ENCODE data around the gene DLGAP1. TPM values are rescaled to one million over a fixed set of nuclear protein-coding genes. Genes with fewer than 3 reads are reported as not detected.

The DLGAP1 gene
- total RNA-seq, 1 donor from 2014 or later: 0.63 TPM

GRCh38 chr18:3885209-3885792 is 569.8 kb downstream of the DLGAP1 start:
- no peak overlapping the region for H3K4me3 ChIP-seq (ENCODE audit: low read depth, low read length)
- TF ChIP-seq, protein P1, sequence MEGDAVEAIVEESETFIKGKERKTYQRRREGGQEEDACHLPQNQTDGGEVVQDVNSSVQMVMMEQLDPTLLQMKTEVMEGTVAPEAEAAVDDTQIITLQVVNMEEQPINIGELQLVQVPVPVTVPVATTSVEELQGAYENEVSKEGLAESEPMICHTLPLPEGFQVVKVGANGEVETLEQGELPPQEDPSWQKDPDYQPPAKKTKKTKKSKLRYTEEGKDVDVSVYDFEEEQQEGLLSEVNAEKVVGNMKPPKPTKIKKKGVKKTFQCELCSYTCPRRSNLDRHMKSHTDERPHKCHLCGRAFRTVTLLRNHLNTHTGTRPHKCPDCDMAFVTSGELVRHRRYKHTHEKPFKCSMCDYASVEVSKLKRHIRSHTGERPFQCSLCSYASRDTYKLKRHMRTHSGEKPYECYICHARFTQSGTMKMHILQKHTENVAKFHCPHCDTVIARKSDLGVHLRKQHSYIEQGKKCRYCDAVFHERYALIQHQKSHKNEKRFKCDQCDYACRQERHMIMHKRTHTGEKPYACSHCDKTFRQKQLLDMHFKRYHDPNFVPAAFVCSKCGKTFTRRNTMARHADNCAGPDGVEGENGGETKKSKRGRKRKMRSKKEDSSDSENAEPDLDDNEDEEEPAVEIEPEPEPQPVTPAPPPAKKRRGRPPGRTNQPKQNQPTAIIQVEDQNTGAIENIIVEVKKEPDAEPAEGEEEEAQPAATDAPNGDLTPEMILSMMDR (conservative IDR thresholded peaks at IDR 0.05; ENCODE audit: low read depth, low read length): peak; percentile 24
- no peak for DNase-seq (ENCODE audit: low read depth)

GRCh38 chr18:3879836-3880120 is 575.3 kb downstream of the DLGAP1 start:
- TF ChIP-seq, protein P1 (conservative IDR thresholded peaks at IDR 0.05; ENCODE audit: low read depth, low read length): no peak
- no peak for DNase-seq (ENCODE audit: low read depth)
- H3K4me3 ChIP-seq (ENCODE audit: low read depth, low read length): no peak overlapping the region

GRCh38 chr18:3879114-3879835 is 575.8 kb downstream of the DLGAP1 start:
- TF ChIP-seq, protein P1 (conservative IDR thresholded peaks at IDR 0.05; ENCODE audit: low read depth, low read length): no peak
- no peak for DNase-seq (ENCODE audit: low read depth)

DNA sequence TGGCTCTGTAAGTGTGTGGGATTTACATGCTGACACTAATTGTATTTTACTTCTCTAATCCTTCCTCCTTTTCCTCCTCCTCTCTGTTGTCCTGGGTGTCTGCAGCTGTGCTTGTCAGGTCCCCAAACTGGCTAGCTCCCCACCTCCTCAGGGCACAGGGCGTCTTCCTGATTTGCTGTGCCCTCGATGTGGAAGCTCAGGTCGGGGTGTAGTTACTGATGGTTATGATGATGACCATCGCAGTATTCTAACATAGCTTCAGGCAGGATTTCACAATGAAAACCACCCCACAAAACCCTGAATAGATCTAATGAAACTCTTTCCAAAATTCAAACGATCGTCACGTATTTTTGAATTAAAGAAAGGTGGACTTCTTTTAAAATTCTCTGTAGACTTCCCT is 576.7 kb downstream of the DLGAP1 start:
- no peak for DNase-seq (ENCODE audit: low read depth)
- TF ChIP-seq, protein P1 (conservative IDR thresholded peaks at IDR 0.05; ENCODE audit: low read depth, low read length): no peak
- no peak overlapping the region for H3K4me3 ChIP-seq (ENCODE audit: low read depth, low read length)

More at GRCh38 chr18:3879114-3879835, 575.8 kb downstream of the DLGAP1 start:
- H3K4me3 ChIP-seq (ENCODE audit: low read depth, low read length): no peak overlapping the region

- no peak for DNase-seq (ENCODE audit: low read depth)
- H3K4me3 ChIP-seq (ENCODE audit: low read depth, low read length): no peak overlapping the region
- TF ChIP-seq, protein P1 (conservative IDR thresholded peaks at IDR 0.05; ENCODE audit: low read depth, low read length): no peak
These were observed 577.4 kb downstream of the DLGAP1 start for GRCh38 chr18:3877678-3878077.

DNA sequence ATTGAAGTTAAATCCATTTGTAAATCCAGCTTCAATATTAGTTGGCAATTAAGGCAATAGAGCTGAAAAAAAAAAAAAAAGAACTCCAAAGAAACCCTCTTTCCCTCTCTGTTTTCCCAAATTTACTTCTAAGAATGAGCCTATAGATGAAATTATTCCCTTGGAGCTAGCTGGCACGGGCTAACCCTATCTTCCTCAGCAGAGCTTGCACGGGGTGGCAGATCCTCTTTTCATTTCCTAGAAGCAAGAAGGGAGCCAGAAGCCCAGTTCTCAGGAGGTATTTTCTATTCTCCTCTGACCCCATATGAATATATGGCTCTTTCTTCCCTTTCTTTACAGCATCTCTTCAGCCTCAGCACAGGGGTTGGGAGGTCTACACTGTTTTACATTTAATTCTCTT is 579.1 kb downstream of the DLGAP1 start:
- DNase-seq (ENCODE audit: low read depth): no peak
- TF ChIP-seq, protein P1 (conservative IDR thresholded peaks at IDR 0.05; ENCODE audit: low read depth, low read length): no peak
- no peak overlapping the region for H3K4me3 ChIP-seq (ENCODE audit: low read depth, low read length)

- TF ChIP-seq, protein P1 (conservative IDR thresholded peaks at IDR 0.05; ENCODE audit: low read depth, low read length): no peak
- DNase-seq (ENCODE audit: low read depth): no peak
These were observed 579.7 kb downstream of the DLGAP1 start for GRCh38 chr18:3875376-3875775.

More at GRCh38 chr18:3875376-3875775, 579.7 kb downstream of the DLGAP1 start:
- H3K4me3 ChIP-seq (ENCODE audit: low read depth, low read length): no peak overlapping the region
